HG03039 (cell line): ENCODE results near the gene DNAJC1.

Experiments
- ATAC-seq: cut with Tn5 transposase; IDR thresholded peaks from one replicate; pipeline ENCODE4 v1.9.1; 2021; ENCODE audit warnings: mild to moderate bottlenecking, moderate library complexity; ENCODE audit not compliant: unreplicated experiment

Gene DNAJC1

DNA sequence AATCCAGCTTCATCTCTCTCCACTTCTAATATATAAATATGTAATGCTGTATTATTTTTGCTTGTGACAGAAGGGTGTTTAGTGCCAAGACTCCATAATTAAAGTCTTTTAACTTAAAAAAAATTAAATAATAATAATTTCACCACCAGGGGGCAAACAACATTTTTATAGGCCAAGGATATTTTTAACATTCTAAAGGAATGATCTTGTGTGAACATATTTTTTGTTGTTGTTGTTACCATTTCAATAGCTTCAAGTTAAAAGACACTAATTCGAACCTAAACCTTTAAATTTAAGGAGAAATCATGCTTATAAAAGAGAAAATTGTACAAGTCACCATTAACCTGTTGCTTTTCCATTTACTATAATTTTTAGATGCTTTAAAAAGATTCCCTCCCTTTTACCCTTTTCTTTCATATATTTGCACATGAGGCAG, 7.5 kb upstream of the DNAJC1 start:
- ATAC-seq, result no peak

DNA sequence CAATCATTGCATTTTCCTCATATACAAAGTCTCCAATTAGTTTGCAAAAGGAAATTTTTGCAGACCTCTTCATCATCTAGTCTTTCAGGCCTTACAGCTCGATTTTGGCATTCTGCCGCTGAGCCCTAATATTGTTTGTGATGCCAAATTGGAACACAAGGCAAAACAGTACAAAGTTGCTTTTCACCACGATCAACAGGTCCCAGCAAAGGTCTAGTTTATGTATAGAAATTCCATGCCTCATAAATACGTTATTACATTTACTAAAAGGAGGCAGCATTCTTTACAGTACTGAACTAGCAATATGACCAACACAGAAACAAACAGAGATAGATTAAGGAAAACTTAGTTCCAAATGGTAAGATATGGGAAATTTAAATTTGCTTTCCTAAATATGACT, 7.0 kb upstream of the DNAJC1 start:
- ATAC-seq, result no peak

DNA sequence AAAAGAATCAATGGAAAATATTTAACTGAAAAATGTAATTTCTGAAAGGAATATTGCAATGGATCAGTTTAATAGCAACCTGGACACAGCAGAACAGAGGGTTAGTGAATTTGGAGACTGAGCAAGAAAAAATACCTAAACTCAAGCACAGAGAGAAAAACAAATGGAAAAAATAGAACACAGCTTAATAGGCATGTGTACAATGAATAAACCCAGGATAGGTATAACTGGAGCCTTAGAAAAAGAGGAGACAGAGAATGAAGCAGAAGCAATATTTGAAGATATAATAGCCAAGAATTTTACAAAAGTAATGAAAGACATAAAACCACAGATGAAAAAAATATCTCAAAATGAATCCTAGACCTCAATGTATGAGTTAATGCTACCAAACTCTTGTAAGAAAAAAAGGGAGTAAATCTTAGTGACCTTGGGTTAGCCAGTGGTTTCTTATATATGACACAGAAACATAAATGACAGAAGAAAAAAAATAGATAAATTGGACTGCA, 2.9 kb upstream of the DNAJC1 start:
- ATAC-seq, result no peak

DNA sequence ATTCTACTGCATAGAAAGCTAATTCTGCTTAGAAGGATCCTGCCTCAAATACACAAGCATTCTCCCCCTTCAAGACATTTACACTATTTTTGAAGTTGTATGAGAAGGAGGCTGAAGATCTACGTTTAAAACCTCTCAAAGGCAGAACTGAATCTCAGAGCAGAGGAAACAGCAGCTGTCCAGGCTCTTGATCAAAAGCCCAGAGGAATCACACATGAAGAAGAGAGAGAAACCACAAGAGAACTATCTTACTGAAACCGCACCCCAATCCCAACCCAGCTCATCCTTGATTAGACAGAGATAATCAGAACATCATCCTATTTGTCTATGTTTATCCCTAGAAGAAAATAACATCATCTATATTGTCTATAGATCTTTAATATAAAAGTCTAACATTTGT, 2.2 kb upstream of the DNAJC1 start:
- no peak for ATAC-seq

- ATAC-seq, result no peak
These were observed 393 bp upstream of the DNAJC1 start for GRCh38 chr10:22003964-22004281.

GRCh38 chr10:22002591-22003176, 846 bp downstream of the DNAJC1 start:
- peak; percentile 2 for ATAC-seq

GRCh38 chr10:21995557-21995956, 8.0 kb downstream of the DNAJC1 start:
- no peak for ATAC-seq

- no peak for ATAC-seq
These were observed 10.0 kb downstream of the DNAJC1 start for GRCh38 chr10:21993360-21994001.

DNA sequence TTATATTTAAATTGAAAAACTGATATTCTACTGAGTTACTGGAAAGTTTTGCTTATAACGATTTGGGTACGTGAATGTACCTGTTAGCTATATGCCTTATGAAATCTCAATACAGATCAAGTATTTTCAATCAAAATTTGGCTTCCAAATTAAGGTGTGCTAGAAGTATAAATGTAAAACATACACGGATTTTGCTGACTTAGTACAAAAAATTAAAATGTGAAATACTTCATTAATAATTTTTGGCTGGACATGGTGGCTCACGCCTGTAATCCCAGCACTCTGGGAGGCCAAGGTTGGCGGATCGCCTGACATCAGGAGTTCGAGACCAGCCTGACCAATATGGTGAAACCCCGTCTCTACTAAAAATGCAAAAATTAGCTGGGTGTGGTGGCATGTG, 11.7 kb downstream of the DNAJC1 start:
- ATAC-seq, result no peak

- no peak for ATAC-seq
These were observed 13.1 kb downstream of the DNAJC1 start for GRCh38 chr10:21990449-21990848.

DNA sequence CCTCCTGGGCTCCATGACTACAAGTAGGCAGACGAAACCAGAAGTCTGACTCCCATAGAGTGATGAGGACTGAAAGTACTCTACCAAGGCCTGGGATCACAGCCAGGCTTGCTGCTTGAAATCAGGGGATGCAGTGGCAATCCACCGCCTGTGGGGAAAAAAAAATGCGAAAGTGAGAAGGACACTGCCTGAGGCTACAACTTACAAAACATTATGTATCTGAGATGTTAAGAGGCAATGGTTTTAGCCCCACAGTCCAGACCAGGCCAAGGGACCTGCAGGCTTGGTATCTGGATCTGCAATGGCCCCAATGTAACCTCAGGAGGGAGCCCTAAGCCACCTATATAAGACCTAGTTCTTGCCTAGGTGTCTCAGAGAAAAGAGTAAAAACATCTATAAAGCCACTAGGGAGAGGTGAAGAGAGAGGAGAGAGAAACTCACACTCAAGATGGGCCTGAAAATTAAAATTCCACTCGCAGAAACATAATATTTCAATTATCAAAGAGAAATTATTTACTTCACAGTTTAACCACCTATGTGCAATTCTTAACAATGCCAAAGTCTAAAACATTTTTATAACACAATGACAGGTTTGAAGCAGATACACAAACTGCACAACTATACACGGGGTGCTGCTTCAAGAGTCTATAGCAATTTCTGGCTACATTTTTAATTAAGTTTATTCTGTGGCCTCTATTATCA, 13.9 kb downstream of the DNAJC1 start:
- ATAC-seq, result peak; percentile 81

DNA sequence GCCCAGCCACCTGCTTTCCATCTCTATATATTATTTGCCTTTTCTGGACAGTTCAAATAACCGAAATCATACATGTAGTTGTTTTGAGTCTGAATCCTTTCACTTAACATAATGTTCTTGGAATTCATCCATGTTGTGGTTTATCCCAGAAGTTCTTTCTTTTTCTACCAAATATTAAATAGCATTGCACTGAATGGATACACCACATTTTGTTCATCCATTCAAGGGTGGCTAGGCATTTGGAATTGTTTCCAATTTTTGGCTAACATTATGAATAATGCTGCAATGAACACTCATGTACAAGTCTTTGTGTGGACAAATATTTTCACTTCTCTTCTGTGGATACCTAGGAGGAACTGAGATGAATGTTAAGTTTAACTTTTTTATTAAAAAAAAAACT, 18.0 kb downstream of the DNAJC1 start:
- ATAC-seq, result no peak

GRCh38 chr10:21981118-21981517, 22.4 kb downstream of the DNAJC1 start:
- no peak for ATAC-seq

- no peak for ATAC-seq
These were observed 22.8 kb downstream of the DNAJC1 start for GRCh38 chr10:21980691-21981090.

DNA sequence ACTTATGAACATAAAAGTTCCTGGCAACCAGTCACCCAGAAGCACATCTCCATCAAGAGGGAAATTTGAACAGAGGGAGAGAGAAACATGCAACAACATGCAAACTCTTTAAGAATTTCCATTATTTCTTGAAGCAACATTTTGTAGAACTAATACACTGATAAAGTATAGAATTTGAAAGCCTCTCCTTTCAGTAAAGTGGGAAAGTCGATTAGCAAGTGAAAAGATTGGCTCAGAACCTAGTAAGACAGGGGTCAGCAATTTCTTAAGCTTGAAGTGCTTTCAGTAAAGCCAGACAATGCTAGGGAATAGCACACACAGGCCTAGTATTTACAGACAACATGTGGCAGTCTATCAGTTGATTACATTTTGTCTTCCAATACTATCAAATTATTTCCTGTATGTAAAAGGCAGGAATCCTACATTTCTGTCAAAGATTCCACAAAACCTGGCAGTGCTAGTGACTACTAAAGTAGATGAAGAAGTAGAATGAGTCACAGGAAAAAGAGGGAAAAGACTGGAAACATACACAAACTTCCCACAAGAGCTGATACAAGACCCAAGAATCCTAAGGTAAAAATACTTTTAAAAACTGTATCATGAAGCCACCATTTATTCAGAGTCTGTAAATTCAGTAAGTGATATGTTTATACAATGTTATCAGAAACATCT, 25.2 kb downstream of the DNAJC1 start:
- ATAC-seq, result no peak

DNA sequence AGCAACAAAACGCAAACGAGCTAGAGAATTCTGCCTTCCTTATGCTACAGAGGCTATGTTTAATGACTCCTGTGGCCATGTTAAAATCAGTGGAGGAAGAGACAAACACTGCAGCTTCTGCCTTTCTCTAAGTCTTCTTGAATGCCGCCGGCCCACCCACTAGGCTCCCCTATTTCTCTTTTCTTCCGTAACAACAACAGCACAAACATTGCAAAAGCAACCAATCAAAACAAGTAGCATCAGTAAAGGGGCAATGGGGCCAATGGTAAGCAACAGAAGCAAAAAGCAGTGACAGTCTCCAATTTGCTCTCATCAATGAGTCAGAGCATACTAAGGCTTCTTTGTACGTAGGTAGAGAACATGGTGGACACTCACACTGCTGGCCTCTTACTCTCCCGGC, 26.8 kb downstream of the DNAJC1 start:
- no peak for ATAC-seq

DNA sequence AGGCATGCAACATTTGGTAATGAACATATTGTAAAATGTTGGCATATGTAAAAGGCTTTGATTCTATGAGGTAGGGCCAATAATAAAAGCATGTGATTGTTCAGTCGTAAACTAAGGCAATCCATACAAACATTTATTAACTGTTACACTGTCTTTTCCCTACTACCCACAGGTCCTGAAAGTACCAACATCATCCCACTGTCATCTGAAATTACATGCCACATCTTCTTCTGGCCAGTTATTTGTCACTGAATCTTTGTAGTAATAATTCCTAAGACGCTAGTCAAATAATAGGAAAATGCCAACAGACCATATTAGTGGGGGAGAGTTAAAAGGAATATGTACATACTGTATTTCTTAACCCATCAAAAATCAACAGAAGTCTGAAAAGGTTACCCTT, 27.2 kb downstream of the DNAJC1 start:
- ATAC-seq, result no peak

- no peak for ATAC-seq
These were observed 28.0 kb downstream of the DNAJC1 start for GRCh38 chr10:21975378-21975990.

DNA sequence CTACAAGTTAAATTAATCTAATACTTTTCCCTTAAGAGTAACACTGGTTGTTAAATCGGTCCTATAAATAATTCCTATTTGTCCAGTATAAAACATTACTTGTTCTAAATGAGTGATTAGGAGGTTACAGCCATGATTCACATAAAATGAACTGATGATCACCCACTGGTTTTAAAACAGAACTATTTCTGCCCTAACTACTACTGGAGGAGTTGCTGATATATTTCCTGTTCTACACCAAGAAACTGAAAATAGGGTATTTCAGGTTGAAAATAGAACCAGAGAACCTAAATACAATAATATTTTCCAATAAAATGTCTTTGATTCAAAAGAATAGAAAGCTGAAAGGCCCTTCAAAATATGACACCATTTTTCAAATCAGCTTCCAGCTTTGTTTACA, 30.9 kb downstream of the DNAJC1 start:
- ATAC-seq, result no peak

GRCh38 chr10:21969326-21970287, 33.9 kb downstream of the DNAJC1 start:
- ATAC-seq, result no peak
